ENCODE data around the gene CAMTA1.

CAMTA1 gene

GRCh38 chr1:7510389-7510931 lies 725.2 kb downstream of the CAMTA1 start:
- no peak for DNase-seq

DNA sequence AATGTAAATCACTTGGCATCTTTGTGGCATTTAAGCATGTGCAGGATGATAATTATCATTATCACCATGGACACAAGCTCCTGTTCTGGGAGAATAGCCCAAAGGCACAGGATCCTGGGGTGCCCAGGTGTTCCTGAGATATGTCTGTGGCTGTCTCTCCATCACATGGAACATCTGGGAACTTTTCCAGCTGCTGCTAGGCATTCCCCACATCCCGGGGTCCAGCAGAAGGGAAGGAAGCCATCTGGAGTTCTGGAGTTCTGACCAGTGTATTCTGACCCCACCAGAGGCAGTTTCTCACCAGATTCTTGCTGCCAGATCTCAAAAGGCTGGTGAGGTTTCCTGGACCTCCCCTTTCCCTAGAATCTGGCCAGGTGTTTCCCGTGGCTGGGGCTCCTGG lies 726.1 kb downstream of the CAMTA1 start:
- no peak for DNase-seq

DNA sequence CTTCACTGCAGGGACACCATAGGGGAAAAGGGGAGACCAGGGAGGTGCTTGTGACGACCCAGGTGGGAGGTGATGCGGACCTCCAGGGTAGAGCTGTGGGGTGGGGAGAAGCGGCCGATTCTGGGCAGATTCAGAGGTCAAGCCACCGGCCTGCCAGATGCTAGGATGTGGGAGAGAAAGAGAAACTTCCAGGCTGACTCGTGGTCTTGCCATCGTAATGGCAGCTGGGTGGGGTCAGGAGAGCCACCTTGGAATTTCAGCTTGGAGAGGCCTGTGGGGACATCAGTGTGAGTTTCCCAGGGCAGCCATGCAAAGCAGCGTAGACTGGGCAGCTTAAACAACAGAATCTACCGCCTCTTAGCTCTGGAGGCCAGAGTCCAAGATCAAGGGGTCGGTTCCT lies 727.8 kb downstream of the CAMTA1 start:
- DNase-seq = no peak

DNA sequence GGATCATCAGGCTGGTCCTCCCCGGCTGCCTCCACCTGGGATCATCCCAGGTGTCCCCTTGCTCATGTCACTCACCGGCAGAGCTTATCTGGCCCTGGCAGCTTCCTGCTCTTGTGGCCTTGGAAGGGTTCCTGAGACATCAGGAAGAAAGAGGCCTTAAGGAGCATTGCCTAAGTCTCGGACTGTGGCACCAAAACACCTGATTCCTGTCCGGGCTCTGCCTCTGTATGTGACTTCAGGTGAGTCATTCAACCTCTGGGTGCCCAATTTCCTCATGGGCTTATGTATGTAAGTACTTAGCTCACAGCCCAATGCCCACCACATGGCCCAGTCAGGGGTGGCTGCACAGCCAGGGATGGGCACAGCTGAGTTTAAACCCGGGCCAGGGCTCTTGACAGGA lies 729.9 kb downstream of the CAMTA1 start:
- no peak for DNase-seq

GRCh38 chr1:7515904-7516303 lies 730.6 kb downstream of the CAMTA1 start:
- no peak for DNase-seq

- DNase-seq = no peak
Observed at GRCh38 chr1:7516341-7516740, 731.1 kb downstream of the CAMTA1 start.

- no peak for DNase-seq
Observed at GRCh38 chr1:7516929-7517328, 731.7 kb downstream of the CAMTA1 start.

DNA sequence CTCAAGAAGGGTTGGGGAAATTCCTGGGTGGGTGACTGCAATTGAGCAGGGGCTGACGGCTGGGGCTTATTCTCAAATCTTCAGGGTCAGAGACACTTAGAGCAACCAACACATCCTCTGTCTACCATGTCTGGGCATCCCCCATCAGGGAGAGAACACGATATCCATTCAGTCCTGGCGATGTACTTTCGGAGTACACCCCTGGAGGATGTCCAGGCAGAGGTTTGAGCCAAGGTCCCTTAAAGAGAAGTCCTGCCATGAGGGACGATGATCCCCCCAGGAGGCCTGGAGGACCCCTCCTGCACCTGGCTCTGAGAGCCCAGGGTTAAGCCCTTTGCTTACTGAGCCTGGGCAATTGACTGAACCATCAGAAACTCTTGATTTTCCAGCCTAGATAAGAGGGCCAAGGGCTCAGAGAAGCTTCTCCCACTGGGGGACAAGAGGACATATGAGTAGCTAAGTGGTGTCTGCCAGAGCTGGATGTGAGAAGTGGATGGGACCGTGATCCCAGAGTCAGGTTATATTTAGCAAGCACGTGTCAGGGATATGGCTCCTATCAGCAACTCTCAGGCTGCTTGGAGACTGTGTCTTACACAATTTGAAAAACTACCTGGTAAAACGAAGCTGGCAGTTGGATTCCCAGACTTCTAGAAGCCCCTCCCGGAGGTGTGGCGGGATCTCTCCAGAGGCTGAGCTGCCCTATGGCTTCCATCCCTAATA lies 732.5 kb downstream of the CAMTA1 start:
- no peak for DNase-seq

DNA sequence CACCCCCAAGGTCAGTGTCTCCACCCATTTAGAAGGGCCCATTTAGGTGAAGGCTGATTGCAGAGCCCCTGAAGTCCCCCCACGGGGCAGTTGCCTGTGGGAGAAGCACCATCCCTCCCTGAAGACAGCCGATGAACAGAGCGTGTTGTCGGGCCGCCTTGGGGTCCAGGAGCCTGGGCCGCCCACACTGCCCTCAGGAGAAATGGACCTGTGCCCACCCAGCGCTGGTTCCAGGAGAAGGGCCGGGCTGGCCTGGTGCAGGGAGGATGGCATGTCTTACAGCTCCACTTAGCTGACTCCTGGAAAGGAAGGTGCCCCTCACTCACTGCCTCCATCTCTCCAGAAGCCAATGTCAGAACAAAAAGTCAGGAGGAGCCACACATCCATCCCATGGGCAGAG lies 733.2 kb downstream of the CAMTA1 start:
- DNase-seq = no peak

DNA sequence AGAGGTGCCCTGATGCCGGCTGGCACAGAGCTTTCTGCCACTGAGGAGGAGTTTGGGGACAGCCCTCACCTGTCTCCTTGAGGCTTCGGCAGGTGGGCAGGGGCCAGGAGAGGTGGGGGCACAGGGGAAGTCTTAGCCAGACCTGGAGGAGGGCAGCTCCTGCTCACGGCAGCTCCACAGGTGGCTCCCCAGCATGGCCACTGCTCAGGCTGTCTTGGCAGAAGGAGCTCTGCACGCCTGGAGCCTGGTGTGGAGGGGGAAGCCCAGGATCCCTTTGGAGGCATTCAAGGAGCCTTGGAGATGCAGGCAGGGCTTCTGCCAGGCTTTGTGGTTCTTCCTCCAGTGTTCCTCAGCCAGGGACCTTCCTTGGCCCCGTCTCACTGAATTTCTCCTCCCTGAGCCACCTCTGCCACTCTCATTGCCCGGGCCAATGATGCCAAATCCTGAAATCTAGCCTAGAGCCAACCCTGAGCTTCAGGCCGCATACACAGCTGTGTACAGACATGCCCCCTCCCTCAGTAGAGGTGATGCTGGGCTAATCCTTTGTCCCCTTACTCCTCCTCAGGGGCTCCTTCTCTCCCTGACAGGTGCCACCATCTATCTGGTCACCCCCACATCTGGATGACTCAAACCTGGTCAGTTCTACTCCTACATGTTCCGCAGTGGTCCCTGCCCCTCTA lies 734.1 kb downstream of the CAMTA1 start:
- no peak for DNase-seq

DNA sequence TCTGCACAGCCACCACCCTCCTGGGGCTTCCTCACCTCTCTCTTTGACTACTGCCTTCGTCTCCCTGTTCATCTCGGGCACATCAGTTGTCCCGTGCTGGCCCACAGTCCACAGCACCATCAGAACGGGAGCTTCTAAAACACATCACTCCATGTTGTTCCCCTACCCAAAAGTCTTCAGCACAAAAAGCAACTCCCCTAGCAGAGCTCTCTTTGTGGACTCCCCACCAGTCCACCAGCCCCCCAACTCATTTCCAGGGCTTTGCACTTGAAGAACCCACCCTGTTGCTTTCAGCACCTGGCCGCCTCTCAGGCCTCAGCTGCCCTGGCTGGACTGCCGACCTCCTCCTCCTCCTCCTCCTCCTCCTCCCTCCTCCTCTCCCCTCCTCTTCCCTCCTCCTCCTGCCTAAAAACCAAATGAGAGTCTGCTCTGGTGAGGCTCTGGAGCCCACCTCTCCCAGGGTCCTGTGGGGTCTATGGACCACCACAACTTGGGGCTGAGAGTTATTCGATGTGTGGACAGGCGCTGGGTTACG lies 734.7 kb downstream of the CAMTA1 start:
- no peak for DNase-seq

DNA sequence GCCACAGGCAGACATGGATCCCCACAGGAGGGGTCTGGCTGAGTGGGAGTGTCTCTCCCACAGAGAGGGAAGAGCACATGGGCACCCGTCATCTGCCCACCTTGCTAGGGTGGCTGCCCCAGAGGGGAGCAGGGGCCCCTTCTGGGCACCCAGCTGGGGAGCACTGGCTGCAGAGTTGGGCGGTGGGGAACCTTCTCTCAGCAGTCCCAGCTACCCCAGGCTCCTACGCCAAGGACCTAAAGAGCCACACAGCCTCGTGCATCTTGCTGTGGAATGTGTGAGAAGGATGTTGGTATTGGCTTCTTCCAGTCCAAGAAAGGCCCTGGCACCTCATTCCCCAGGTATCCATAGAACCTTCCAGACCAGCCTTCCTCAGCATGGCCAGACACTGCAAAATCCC lies 735.2 kb downstream of the CAMTA1 start:
- DNase-seq = no peak

DNA sequence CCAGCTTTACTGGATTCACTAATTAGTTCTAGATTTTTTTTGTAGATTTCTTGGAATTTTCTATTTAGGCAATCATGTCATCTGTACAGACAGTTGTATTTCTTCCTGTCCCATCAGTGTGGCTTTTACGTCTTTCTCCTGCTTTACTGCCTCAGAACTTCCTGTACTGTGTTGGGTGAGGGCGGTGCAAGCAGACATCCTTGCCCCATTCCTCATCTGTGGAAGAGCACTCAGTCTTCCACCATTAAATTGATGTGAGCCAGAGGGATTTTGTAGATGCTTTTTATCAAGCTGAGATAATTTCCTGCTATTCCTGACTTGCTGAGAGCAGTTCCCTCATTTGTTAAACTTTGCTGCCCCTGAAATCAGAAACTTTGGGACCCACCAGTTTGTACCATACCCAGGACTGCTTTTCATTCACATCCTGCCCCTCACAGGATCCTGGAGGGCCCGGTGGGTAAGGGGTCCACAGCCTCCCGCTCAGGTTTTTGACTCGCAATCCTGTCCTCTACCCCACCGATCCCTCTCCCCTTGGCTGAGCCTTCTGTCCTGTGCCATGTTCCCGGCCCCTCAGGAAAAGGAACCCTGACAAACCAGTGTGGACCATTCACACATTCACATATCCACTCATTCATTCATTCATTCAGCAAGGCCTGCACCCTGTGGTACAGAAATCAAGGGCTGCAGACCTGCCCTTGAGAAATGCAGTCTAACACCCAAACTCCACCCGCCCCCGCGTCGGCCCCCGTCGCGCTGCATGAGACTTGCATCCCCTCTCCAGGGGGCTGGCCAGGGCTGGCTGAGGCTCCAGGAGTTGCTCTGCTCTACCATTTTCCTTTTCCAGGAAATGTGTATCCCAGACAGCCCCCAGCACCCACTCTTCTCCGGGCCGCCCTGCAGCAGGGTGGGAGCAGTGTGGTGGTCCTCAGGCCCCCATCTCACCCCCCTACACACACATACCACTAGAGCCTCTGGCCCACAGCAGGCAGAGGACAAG lies 739.4 kb downstream of the CAMTA1 start:
- no peak for DNase-seq

GRCh38 chr1:7525338-7526063 lies 740.2 kb downstream of the CAMTA1 start:
- no peak for DNase-seq

- no peak for DNase-seq
Observed at GRCh38 chr1:7526196-7526866, 741.1 kb downstream of the CAMTA1 start.

DNA sequence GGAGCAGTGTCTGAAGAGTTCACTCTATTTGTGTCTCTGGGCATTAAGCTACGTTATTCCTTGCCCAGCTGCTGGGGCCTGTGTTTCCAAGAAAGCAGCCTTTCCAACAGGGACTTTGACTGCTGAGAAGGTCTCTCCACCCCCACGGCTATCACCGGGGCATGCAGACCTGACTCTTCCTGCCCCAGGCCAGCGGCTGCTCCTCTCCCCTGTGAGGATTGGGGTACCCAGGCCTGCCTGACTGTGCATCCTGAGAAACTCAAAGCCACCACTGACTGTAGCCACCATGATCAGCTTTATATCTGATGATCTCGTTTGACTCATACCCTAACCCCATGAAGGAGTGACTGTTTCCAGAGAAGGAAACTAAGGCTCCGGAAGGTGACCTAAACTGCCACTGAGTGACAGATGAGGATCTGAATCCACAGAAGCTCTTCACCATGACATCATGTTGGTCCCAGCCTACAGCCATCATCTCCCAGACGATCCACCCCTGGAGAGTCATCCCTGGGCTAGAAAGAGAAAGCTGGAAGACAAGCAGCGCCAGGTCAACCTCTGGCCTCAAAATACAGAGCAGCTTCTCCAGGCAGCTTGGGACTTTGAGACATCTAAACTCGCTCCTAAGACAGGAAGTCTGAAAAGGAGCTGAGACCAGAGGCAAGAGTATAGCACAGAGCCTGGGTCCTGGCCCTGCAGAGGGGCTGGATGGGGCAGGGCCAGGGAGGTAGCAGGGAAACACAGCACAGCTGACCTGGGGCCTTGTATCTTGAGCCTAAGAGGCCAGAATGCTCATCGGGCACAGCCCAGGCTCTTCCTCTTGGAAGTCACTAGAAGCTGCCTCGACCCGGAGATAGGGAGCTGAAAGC lies 741.8 kb downstream of the CAMTA1 start:
- peak in 1 of 5 experiments; percentile 90 for DNase-seq

DNA sequence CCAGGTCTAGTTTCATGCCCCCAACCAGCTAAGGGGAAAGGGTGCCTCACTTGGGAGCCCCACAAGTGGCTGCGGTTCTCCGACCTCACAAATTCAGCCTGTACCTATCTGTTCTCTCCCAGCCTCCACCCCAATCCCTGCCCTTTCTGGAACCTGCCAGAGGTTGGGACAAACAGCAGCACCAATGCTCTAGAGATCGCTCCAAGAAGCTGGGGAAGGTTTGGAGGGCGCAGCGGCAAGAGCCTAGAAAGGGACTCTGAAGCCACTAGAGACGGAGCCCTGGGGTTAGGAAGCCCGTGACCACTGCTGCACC lies 742.4 kb downstream of the CAMTA1 start:
- no peak for DNase-seq

DNA sequence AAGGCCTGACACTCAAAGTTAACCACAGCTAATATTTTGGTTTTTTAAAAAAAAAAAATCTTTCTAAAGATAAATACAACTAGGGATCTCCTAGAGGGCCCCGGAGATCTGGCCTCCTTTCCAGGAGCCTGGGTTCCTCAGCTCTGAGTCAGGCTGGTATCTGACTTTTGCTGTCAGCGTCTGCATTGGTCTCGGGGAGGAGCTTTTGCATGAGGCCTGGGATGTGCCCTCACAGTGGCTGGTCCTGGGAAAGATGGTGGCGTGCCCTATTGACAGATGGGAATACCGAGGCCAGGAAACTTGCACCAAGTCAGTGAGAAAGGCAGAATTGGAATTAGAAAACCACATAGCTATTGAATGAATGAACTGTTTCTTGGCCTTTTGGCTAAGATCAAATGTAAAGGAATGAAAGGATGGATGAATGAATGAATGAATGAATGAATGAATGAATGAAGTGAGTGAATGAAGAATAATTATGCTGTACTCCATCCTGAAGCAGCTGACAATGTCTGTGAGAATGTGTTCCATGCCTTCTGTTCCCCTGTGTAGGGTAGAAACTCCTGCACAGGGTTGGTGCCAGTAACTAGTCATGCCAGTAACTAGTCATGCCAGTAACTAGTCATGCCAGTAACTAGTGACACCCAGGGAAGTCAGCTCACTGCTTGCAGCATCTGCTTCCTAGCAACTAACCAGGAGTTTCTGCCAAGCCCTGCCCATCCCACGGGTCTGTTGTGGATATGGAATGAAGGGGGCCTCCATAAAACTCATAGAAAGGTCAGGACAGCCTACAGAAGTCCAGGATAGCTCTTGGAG lies 743.3 kb downstream of the CAMTA1 start:
- DNase-seq = no peak

DNA sequence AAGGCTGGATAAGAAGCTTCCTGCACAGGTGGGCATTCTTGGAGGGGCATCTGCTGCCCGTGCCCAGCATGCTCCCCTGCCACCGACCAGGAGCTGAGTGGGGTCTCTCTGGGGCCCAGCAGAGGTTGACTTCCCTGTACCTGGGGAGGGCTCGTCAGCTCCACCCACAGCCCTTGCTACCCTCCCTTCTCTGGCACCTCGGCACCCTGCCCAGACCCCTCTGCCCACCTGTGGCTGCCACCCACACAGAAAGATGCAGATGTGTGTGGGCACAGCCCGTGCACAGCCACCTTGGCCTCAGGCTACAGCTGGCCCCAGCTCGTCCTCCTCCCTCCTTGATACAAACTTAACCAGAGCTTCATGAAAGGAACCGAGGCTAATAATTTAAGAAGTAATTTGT lies 744.7 kb downstream of the CAMTA1 start:
- DNase-seq = no peak

Data from T-helper 2 cell (primary cell).